HepG2 (cell line): ENCODE measurements around the gene EIF3L. TPM values are rescaled to one million over a fixed set of nuclear protein-coding genes. Genes with fewer than 3 reads are reported as not detected.

Source experiments
- ATAC-seq: fragments of 200-7000 bp; cut with Tn5 transposase; 3 replicates; pipeline ENCODE4 v1.9.1; 2020; ENCODE audit warnings: mild to moderate bottlenecking, moderate library complexity
- BruUV-seq: library from RNA; stranded (reverse); fragments of 400-500 nt; replicated peaks from 2 replicates; lab custom pipeline; 2021; lab: Mats Ljungman, UMichigan
- CTCF ChIA-PET: fragments of 300-600 bp; formaldehyde crosslinking; extraction: SDS; loops from one replicate; lab custom pipeline; 2021; ENCODE audit warnings: low total read pairs, inconsistent platforms, low intra/inter-chr PET ratio; lab: Yijun Ruan, JAX
- POLR2A ChIA-PET: fragments of 350-600 bp; sonication (Branson Sonifier 250); formaldehyde crosslinking; loops from one replicate; lab custom pipeline; 2020; ENCODE audit warnings: antibody characterized with exemption, inconsistent platforms; lab: Yijun Ruan, JAX
- DNase-seq: peaks from one replicate; pipeline ENCODE4 v3.0.0-alpha.2; 2015; ENCODE audit warnings: low spot score
- FAIRE-seq: peaks from 3 replicates; lab custom pipeline; 2011; peaks lifted over from hg19 to GRCh38; lab: Jason Lieb, UNC
- H2AFZ ChIP-seq: one replicate; pipeline ENCODE4 v1.6.1; 2011; ENCODE audit warnings: low read length, inconsistent platforms
- H3K27ac ChIP-seq: fragments of 300-600 bp; 3 replicates; pipeline ENCODE4 v1.8.0; 2011; ENCODE audit warnings: mixed run types, mild to moderate bottlenecking, mixed read lengths, low read length, inconsistent platforms; ENCODE audit not compliant: insufficient read depth; ENCODE audit errors: extremely low read length
- H3K27me3 ChIP-seq, 2 experiments: fragments of 200-600 bp in 1 of 2; 2 replicates in 1 of 2; 3 replicates in 1 of 2; pipeline versions ENCODE4 v1.6.0 to v1.8.0; 2011; ENCODE audit warnings: low read length in 2 of 2, mild to moderate bottlenecking in 2 of 2, moderate library complexity in 2 of 2, inconsistent platforms in 1 of 2; ENCODE audit not compliant: insufficient read depth in 2 of 2, control insufficient read depth in 1 of 2
- H3K36me3 ChIP-seq, 2 experiments: fragments of 200-600 bp in 1 of 2; replicated peaks in 1 of 2; 2 replicates in 1 of 2; 3 replicates in 1 of 2; pipeline versions ENCODE4 v1.5.1 to v1.8.0; 2011; ENCODE audit warnings: low read length in 2 of 2, inconsistent platforms in 1 of 2; ENCODE audit not compliant: insufficient read depth in 2 of 2, control insufficient read depth in 1 of 2
- H3K4me1 ChIP-seq: 2 replicates; pipeline ENCODE4 v1.5.1; 2012; ENCODE audit warnings: low read length, inconsistent platforms; ENCODE audit not compliant: insufficient read depth
- H3K4me2 ChIP-seq: 2 replicates; pipeline ENCODE4 v1.6.0; 2011; ENCODE audit warnings: low read depth, low read length, inconsistent platforms
- H3K4me3 ChIP-seq, 3 experiments: fragments of 200-600 bp in 1 of 3; sonication (generic), shearing (Covaris generic) in 1 of 3; replicated peaks in 1 of 3; 2 replicates each; pipeline ENCODE4 v1.5.1; 2011 to 2016; ENCODE audit warnings: low read length in 3 of 3, inconsistent platforms in 2 of 3, low read depth in 2 of 3, mild to moderate bottlenecking in 2 of 3, control low read depth in 1 of 3, mixed read lengths in 1 of 3; ENCODE audit not compliant: insufficient read depth in 1 of 3
- H3K79me2 ChIP-seq: one replicate; pipeline ENCODE4 v1.6.1; 2011; ENCODE audit warnings: low read length, inconsistent platforms; ENCODE audit not compliant: insufficient read depth
- H3K9ac ChIP-seq: 2 replicates; pipeline ENCODE4 v1.6.0; 2011; ENCODE audit warnings: mild to moderate bottlenecking, low read depth, low read length, inconsistent platforms; ENCODE audit not compliant: insufficient read depth
- H3K9me3 ChIP-seq: 2 replicates; pipeline ENCODE4 v1.5.1; 2012; ENCODE audit warnings: mild to moderate bottlenecking, low read length
- H4K20me1 ChIP-seq: 2 replicates; pipeline ENCODE4 v1.6.0; 2011; ENCODE audit warnings: inconsistent platforms, mild to moderate bottlenecking, low read length, moderate library complexity; ENCODE audit not compliant: insufficient read depth
- NCOA2 ChIP-seq: sonication (generic); formaldehyde crosslinking; IDR thresholded peaks from 2 replicates; pipeline ENCODE4 v1.8.0; 2022; ENCODE audit warnings: inconsistent platforms
- NR2F6 ChIP-seq, 2 experiments: IDR thresholded peaks; 2 replicates each; pipeline ENCODE4 v1.6.1; 2016; ENCODE audit warnings: antibody characterized with exemption in 1 of 2, mild to moderate bottlenecking in 1 of 2
- PPARG ChIP-seq: conservative IDR thresholded peaks from 2 replicates; pipeline ENCODE4 v1.6.1; 2016; ENCODE audit warnings: missing biosample characterization, missing genetic modification reagents
- TCF12 ChIP-seq, 2 experiments: fragments of 450-650 bp in 1 of 2; sonication (generic) in 1 of 2; formaldehyde crosslinking in 1 of 2; IDR thresholded peaks; 2 replicates each; pipeline versions ENCODE4 v1.6.1 to v1.8.0; 2017 to 2022; ENCODE audit warnings: antibody characterized with exemption in 1 of 2, mild to moderate bottlenecking in 1 of 2, missing genetic modification reagents in 1 of 2, moderate library complexity in 1 of 2
- ZNF12 ChIP-seq: sonication (generic); formaldehyde crosslinking; IDR thresholded peaks from 2 replicates; pipeline ENCODE4 v1.5.0; 2020; ENCODE audit warnings: missing genetic modification reagents
- ZNF251 ChIP-seq: sonication (generic); formaldehyde crosslinking; IDR thresholded peaks from 2 replicates; pipeline ENCODE4 v1.9.0; 2021; ENCODE audit warnings: mild to moderate bottlenecking, missing genetic modification reagents
- ZNF354B ChIP-seq: sonication (generic); formaldehyde crosslinking; IDR thresholded peaks from 2 replicates; pipeline ENCODE4 v1.8.0; 2022; ENCODE audit warnings: mild to moderate bottlenecking, missing genetic modification reagents
- ZNF441 ChIP-seq: sonication (generic); formaldehyde crosslinking; IDR thresholded peaks from 2 replicates; pipeline ENCODE4 v1.7.0; 2021; ENCODE audit warnings: missing genetic modification reagents, borderline replicate concordance
- ZNF546 ChIP-seq: sonication (generic); formaldehyde crosslinking; conservative IDR thresholded peaks from 2 replicates; pipeline ENCODE4 v1.8.1; 2023; ENCODE audit warnings: mild to moderate bottlenecking, missing genetic modification reagents
- ZSCAN29 ChIP-seq: sonication (generic); formaldehyde crosslinking; conservative IDR thresholded peaks from 2 replicates; pipeline ENCODE4 v1.4.0; 2020; ENCODE audit warnings: mild to moderate bottlenecking, missing genetic modification reagents
- WGBS: methylation state at CpG from one replicate; pipeline ENCODE4 v1.1.6; 2017; ENCODE audit warnings: low lambda C conversion rate; 5-methylcytosine and 5-hydroxymethylcytosine counted together
- in situ Hi-C: cut with HindIII; loops from 2 replicates; pipeline ENCODE4 v1.10.0; 2017; ENCODE audit warnings: low pct_unique_long_range_greater_than_20kb; ENCODE audit not compliant: extremely low pct_ligation_motif_present
- intact Hi-C: fragments of 100-400 bp; cut with micrococcal nuclease; formaldehyde crosslinking; loops from one replicate; pipeline ENCODE4 v1.10.0; 2022; ENCODE audit not compliant: unreplicated experiment
- polyA plus RNA-seq, 8 experiments: library from polyadenylated mRNA; depleted of rRNA in 3 of 8; stranded (reverse) in 7 of 8; unstranded in 1 of 8; fragments of >200 nt; fragmentation: Illumina TruSeq in 4 of 8; extraction: Trizol in 4 of 8; gene quantifications; 2 replicates each; pipeline versions ENCODE4 v1.2.1 to v1.2.3, GENCODE V29; 2011 to 2016; ENCODE audit warnings: low read depth in 4 of 8, missing spikeins in 1 of 8, mixed read lengths in 1 of 8; ENCODE audit not compliant: insufficient read depth in 1 of 8
- total RNA-seq, 5 experiments: library from RNA; depleted of rRNA; stranded (reverse); fragments of >200 nt; fragmentation: Illumina TruSeq; extraction: Trizol; gene quantifications; 2 replicates each; pipeline ENCODE4 v1.2.3, GENCODE V29; 2016; ENCODE audit warnings: low read depth in 1 of 5
- TF ChIP-seq, protein P1 (sequence below): sonication (generic); formaldehyde crosslinking; IDR thresholded peaks from 2 replicates; pipeline ENCODE4 v1.4.0; 2020; ENCODE audit warnings: missing genetic modification reagents
- TF ChIP-seq, protein P2 (sequence below): sonication (generic); formaldehyde crosslinking; IDR thresholded peaks from 2 replicates; pipeline ENCODE4 v1.9.0; 2021; ENCODE audit warnings: missing genetic modification reagents, borderline replicate concordance
- TF ChIP-seq, protein P3 (sequence below): sonication (generic); formaldehyde crosslinking; IDR thresholded peaks from one replicate; pipeline ENCODE4 v1.5.1; 2020; ENCODE audit warnings: mild to moderate bottlenecking, missing genetic modification reagents; ENCODE audit errors: not compliant biosample characterization

Gene EIF3L
- total and polyA plus RNA-seq, 2 of the 13 experiments (the other 11 are each of a cell fraction or from before 2014, with no cell fraction given) = 514 to 793 TPM

GRCh38 chr22:37855462-37855861 lies 6.2 kb downstream of the EIF3L start:
- ATAC-seq = no peak
- POLR2A ChIA-PET = interaction anchor here (0.9 to 1.1 kb wide), 3 partner anchors 9 to 79 kb away, joined by 3 read pairs; no protein-coding TSS in a partner anchor
- Histone ChIP-seq H3K27me3 (no peaks in the 10 kb centered on the region), H3K4me1 (peaks cover 34% of the 10 kb centered on the region), H3K79me2 (peaks cover 39% of the 10 kb centered on the region), H3K4me2 (no peak overlapping the region), H3K9ac (no peak overlapping the region), H2AFZ (no peak overlapping the region), H3K4me3 (no peak overlapping the region), H3K9me3 (no peaks in the 10 kb centered on the region), H4K20me1 (no peaks in the 10 kb centered on the region), H3K36me3 (peaks cover 18 to 82% of the 10 kb centered on the region in 2 experiments), H3K27ac (no peak overlapping the region)
- in situ Hi-C loops (no loop called here), intact Hi-C loops (no loop called here)
- no peak for FAIRE-seq
- no TSS peak for BruUV-seq
- CTCF ChIA-PET = no interaction called here
- WGBS = 100% methylated on average over 2 of the region's 2 CpGs
- DNase-seq = no peak
- TF ChIP-seq, protein P1, sequence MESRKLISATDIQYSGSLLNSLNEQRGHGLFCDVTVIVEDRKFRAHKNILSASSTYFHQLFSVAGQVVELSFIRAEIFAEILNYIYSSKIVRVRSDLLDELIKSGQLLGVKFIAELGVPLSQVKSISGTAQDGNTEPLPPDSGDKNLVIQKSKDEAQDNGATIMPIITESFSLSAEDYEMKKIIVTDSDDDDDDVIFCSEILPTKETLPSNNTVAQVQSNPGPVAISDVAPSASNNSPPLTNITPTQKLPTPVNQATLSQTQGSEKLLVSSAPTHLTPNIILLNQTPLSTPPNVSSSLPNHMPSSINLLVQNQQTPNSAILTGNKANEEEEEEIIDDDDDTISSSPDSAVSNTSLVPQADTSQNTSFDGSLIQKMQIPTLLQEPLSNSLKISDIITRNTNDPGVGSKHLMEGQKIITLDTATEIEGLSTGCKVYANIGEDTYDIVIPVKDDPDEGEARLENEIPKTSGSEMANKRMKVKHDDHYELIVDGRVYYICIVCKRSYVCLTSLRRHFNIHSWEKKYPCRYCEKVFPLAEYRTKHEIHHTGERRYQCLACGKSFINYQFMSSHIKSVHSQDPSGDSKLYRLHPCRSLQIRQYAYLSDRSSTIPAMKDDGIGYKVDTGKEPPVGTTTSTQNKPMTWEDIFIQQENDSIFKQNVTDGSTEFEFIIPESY (CRISPR knock-in tag) = no peak
- no peak for TF ChIP-seq TCF12 (IDR thresholded peaks at IDR 0.05)
- TF ChIP-seq TCF12 (CRISPR knock-in tag; IDR thresholded peaks at IDR 0.05) = no peak
- TF ChIP-seq ZNF546 (CRISPR knock-in tag) = no peak
- TF ChIP-seq ZSCAN29 = no peak
- no peak for TF ChIP-seq ZNF251
- no peak for TF ChIP-seq ZNF441
- TF ChIP-seq, protein P2, sequence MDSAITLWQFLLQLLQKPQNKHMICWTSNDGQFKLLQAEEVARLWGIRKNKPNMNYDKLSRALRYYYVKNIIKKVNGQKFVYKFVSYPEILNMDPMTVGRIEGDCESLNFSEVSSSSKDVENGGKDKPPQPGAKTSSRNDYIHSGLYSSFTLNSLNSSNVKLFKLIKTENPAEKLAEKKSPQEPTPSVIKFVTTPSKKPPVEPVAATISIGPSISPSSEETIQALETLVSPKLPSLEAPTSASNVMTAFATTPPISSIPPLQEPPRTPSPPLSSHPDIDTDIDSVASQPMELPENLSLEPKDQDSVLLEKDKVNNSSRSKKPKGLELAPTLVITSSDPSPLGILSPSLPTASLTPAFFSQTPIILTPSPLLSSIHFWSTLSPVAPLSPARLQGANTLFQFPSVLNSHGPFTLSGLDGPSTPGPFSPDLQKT (CRISPR knock-in tag) = no peak
- no peak for TF ChIP-seq ZNF354B (CRISPR knock-in tag)
- TF ChIP-seq ZNF12 (CRISPR knock-in tag) = no peak
- TF ChIP-seq NR2F6 (IDR thresholded peaks at IDR 0.05) = no peak
- no peak for TF ChIP-seq NR2F6 (CRISPR knock-in tag; IDR thresholded peaks at IDR 0.05)
- no peak for TF ChIP-seq NCOA2 (CRISPR knock-in tag)
- no peak for TF ChIP-seq PPARG (CRISPR knock-in tag)
- TF ChIP-seq, protein P3, sequence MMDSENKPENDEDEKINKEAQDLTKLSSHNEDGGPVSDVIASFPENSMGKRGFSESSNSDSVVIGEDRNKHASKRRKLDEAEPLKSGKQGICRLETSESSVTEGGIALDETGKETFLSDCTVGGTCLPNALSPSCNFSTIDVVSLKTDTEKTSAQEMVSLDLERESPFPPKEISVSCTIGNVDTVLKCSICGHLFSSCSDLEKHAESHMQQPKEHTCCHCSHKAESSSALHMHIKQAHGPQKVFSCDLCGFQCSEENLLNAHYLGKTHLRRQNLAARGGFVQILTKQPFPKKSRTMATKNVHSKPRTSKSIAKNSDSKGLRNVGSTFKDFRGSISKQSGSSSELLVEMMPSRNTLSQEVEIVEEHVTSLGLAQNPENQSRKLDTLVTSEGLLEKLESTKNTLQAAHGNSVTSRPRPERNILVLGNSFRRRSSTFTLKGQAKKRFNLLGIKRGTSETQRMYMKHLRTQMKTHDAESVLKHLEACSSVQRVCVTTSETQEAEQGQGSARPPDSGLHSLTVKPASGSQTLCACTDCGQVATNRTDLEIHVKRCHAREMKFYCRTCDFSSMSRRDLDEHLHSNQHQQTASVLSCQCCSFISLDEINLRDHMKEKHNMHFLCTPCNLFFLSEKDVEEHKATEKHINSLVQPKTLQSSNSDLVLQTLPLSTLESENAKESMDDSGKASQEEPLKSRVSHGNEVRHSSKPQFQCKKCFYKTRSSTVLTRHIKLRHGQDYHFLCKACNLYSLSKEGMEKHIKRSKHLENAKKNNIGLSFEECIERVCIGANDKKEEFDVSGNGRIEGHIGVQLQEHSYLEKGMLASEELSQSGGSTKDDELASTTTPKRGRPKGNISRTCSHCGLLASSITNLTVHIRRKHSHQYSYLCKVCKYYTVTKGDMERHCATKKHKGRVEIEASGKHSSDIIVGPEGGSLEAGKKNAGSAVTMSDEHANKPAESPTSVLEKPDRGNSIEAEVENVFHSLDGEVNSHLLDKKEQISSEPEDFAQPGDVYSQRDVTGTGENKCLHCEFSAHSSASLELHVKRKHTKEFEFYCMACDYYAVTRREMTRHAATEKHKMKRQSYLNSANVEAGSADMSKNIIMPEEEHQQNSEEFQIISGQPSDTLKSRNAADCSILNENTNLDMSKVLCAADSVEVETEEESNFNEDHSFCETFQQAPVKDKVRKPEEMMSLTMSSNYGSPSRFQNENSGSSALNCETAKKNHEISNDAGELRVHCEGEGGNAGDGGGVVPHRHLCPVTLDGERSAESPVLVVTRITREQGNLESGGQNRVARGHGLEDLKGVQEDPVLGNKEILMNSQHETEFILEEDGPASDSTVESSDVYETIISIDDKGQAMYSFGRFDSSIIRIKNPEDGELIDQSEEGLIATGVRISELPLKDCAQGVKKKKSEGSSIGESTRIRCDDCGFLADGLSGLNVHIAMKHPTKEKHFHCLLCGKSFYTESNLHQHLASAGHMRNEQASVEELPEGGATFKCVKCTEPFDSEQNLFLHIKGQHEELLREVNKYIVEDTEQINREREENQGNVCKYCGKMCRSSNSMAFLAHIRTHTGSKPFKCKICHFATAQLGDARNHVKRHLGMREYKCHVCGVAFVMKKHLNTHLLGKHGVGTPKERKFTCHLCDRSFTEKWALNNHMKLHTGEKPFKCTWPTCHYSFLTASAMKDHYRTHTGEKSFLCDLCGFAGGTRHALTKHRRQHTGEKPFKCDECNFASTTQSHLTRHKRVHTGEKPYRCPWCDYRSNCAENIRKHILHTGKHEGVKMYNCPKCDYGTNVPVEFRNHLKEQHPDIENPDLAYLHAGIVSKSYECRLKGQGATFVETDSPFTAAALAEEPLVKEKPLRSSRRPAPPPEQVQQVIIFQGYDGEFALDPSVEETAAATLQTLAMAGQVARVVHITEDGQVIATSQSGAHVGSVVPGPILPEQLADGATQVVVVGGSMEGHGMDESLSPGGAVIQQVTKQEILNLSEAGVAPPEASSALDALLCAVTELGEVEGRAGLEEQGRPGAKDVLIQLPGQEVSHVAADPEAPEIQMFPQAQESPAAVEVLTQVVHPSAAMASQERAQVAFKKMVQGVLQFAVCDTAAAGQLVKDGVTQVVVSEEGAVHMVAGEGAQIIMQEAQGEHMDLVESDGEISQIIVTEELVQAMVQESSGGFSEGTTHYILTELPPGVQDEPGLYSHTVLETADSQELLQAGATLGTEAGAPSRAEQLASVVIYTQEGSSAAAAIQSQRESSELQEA (CRISPR knock-in tag) = no peak
